ENCODE results near the gene FZD7. TPM values are rescaled to one million over a fixed set of nuclear protein-coding genes. Genes with fewer than 3 reads are reported as not detected.

FZD7 gene
- total RNA-seq, 2 experiments from 2014 or later, result 0.17 to 0.25 TPM

DNA sequence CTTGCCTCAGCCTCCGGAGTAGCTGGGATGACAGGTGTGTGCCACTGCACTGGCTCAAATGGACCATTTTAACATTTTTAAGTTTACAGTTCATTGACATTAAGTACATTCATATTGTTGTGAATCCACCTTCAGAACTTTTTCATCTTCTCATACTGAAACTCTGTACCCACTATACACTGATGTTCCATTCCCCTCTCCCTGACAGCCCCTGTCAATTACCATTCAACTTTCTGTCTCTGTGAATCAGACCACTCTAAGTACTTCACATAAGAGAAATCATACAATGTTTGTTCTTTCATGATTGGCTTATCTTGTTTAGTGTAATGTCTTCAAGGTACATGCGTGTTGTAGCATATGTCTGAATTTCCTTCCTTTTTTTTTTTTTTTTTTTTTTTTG is 37.5 kb downstream of the FZD7 start:
- DNase-seq (no peak), ATAC-seq (ENCODE audit: poor library complexity) (no peak)
- Mint-ChIP-seq H3K9me3 (no peaks in the 10 kb centered on the region), H3K27ac (no peak overlapping the region), H3K36me3 (ENCODE audit: low read depth) (no peaks in the 10 kb centered on the region), H3K4me3 (no peak overlapping the region), H3K27me3 (peaks cover 4% of the 10 kb centered on the region), H3K4me1 (ENCODE audit: low read depth) (no peaks in the 10 kb centered on the region)
- H3K4me1 ChIP-seq (ENCODE audit: insufficient read depth, low read length), result no peaks in the 10 kb centered on the region
- no peaks in the 10 kb centered on the region for H3K36me3 ChIP-seq (ENCODE audit: insufficient read depth, low read length)
- no peak overlapping the region for H3K4me3 ChIP-seq (ENCODE audit: low read length)
- ChIA-PET CTCF (no interaction called here), POLR2A (no interaction called here)
- no peaks in the 10 kb centered on the region for H3K9me3 ChIP-seq (ENCODE audit: control insufficient read depth in 1 of 2, insufficient read depth in 1 of 2, low read length in 2 of 2)
- no peaks in the 10 kb centered on the region for H3K27me3 ChIP-seq (ENCODE audit: control insufficient read depth in 1 of 2, insufficient read depth in 2 of 2, low read length in 2 of 2)
- intact Hi-C loops (cut with DNase I, micrococcal nuclease), result no loop called here
- TF ChIP-seq, protein P1, sequence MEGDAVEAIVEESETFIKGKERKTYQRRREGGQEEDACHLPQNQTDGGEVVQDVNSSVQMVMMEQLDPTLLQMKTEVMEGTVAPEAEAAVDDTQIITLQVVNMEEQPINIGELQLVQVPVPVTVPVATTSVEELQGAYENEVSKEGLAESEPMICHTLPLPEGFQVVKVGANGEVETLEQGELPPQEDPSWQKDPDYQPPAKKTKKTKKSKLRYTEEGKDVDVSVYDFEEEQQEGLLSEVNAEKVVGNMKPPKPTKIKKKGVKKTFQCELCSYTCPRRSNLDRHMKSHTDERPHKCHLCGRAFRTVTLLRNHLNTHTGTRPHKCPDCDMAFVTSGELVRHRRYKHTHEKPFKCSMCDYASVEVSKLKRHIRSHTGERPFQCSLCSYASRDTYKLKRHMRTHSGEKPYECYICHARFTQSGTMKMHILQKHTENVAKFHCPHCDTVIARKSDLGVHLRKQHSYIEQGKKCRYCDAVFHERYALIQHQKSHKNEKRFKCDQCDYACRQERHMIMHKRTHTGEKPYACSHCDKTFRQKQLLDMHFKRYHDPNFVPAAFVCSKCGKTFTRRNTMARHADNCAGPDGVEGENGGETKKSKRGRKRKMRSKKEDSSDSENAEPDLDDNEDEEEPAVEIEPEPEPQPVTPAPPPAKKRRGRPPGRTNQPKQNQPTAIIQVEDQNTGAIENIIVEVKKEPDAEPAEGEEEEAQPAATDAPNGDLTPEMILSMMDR (IDR thresholded peaks at IDR 0.05), result no peak
- no peak overlapping the region for H3K27ac ChIP-seq (ENCODE audit: low read depth in 1 of 2, low read length in 2 of 2)

DNA sequence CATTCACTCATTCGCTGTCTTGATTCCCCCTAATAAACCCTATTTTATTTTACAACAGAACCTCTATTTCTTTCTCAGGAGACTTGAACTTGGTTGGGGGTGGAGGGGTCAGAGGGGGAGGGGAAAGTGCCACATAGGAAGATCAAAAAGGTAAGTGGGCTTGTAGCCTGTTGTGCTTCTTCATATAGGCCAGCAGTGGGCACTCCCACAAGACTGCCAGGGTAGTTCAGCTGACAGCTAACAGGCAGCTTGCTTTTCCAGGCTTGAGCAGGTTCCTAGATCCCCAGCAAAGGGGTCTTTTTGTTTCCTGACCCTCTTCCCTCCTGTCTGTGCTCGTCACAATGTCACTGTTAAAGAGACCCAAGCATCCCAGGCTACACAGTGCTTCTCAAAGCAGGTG is 38.6 kb downstream of the FZD7 start:
- Histone ChIP-seq H3K9me3 (ENCODE audit: control insufficient read depth in 1 of 2, insufficient read depth in 1 of 2, low read length in 2 of 2) (no peaks in the 10 kb centered on the region), H3K4me3 (ENCODE audit: low read length) (no peak overlapping the region), H3K27me3 (ENCODE audit: control insufficient read depth in 1 of 2, insufficient read depth in 2 of 2, low read length in 2 of 2) (no peaks in the 10 kb centered on the region), H3K4me1 (ENCODE audit: insufficient read depth, low read length) (no peaks in the 10 kb centered on the region), H3K36me3 (ENCODE audit: insufficient read depth, low read length) (no peaks in the 10 kb centered on the region), H3K27ac (ENCODE audit: low read depth in 1 of 2, low read length in 2 of 2) (no peak overlapping the region)
- Mint-ChIP-seq H3K36me3 (ENCODE audit: low read depth) (no peaks in the 10 kb centered on the region), H3K27ac (no peak overlapping the region), H3K27me3 (peaks cover 4% of the 10 kb centered on the region), H3K4me3 (no peak overlapping the region), H3K4me1 (ENCODE audit: low read depth) (no peaks in the 10 kb centered on the region), H3K9me3 (no peaks in the 10 kb centered on the region)
- DNase-seq (no peak), ATAC-seq (ENCODE audit: poor library complexity) (no peak)
- TF ChIP-seq, protein P1 (IDR thresholded peaks at IDR 0.05), result no peak
- ChIA-PET POLR2A (no interaction called here), CTCF (no interaction called here)
- intact Hi-C loops (cut with DNase I, micrococcal nuclease), result no loop called here

DNA sequence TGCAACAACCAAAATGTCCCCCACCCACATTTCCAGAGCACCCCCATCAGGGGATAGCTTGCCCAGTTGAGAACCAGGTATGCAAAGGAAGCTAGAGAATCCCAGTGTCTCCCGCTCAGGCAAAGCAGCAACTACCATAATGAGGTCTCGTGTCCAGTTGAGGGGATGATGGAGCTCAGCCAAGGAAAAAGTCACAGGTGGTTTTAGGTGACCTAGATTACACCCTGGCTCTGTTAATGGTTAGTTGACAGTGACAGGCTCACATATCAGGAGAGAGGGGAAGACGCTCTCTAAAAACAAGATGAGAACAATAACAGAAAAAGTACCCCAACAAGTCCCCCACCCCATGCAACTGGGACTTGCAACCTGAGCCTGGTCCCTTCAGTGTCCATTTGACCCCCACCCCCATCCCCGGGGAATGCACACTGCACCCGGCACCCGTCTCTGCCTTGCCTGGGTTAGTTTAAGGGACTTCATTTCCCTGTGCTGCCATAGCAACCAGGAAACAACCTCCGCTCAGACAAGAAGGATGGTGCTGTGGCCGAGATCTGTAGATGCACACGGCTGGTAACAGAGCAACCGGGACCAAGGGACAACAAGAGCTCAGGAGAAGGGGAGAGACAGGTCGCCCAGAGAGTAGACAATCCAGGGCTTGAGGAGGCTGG is 39.2 kb downstream of the FZD7 start, which contains the start of gene KIAA2012:
KIAA2012 (plus strand) TSS at position 519 of the 665 bp plus-strand sequence. CDS start 373 bp downstream, outside the sequence.
- no peaks in the 10 kb centered on the region for H3K9me3 Mint-ChIP-seq

More for the DNA sequence above, 39.2 kb downstream of the FZD7 start, which contains the start of gene KIAA2012:
- Mint-ChIP-seq H3K27ac (no peak within 1 kb of the TSS), H3K4me3 (no peak within 1 kb of the TSS), H3K27me3 (peaks cover 4% of the 10 kb centered on the region), H3K36me3 (ENCODE audit: low read depth) (no peaks in the 10 kb centered on the region), H3K4me1 (ENCODE audit: low read depth) (no peaks in the 10 kb centered on the region)
- ChIA-PET CTCF (no interaction called here), POLR2A (no interaction called here)
- Histone ChIP-seq H3K4me1 (ENCODE audit: insufficient read depth, low read length) (no peaks in the 10 kb centered on the region), H3K27me3 (ENCODE audit: control insufficient read depth in 1 of 2, insufficient read depth in 2 of 2, low read length in 2 of 2) (no peaks in the 10 kb centered on the region), H3K36me3 (ENCODE audit: insufficient read depth, low read length) (no peaks in the 10 kb centered on the region), H3K4me3 (ENCODE audit: low read length) (no peak within 1 kb of the TSS), H3K27ac (ENCODE audit: low read depth in 1 of 2, low read length in 2 of 2) (no peak within 1 kb of the TSS), H3K9me3 (ENCODE audit: control insufficient read depth in 1 of 2, insufficient read depth in 1 of 2, low read length in 2 of 2) (no peaks in the 10 kb centered on the region)
- TF ChIP-seq, protein P1 (IDR thresholded peaks at IDR 0.05), result no peak
- intact Hi-C loops (cut with DNase I, micrococcal nuclease), result no loop called here
- ATAC-seq (ENCODE audit: poor library complexity) (no peak), DNase-seq (no peak)
